ENCODE measurements around the gene GPR149.
A peak's percentile ranks its signal among the peaks of the same experiment; 100 is the strongest.

Gene GPR149

DNA sequence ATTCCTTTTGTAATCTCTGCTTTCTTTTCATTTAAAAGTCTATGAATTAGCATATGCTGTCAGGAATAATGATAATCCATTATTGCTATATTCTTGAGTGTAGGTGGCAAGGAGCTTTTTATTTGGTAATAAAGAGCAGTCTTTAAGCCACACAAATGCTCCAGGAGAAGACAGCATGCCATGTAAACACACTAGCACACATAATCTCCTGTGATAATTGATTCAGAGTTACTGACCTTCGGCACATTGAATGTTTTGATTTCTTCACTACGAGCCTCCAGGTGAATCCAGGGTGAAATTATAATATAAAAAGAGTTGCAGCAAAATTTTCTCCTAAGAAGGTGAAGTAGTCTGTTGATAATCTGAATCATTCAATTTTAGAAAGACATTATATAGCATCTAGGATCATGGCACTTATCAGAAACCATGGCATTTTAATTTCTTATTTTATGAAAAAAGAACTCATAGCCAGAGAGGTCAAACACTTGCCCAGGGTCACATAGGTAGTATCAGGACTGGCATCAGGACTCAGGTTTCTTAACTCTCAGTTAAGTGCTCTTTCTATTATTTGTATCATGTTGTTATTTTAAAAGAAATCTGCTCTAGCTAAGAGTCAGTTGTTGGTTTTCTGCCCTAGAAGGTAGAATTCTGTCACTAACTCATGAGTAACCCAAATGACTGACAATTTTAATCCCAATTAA lies 84.4 kb downstream of the GPR149 start:
- DNase-seq, result no peak

DNA sequence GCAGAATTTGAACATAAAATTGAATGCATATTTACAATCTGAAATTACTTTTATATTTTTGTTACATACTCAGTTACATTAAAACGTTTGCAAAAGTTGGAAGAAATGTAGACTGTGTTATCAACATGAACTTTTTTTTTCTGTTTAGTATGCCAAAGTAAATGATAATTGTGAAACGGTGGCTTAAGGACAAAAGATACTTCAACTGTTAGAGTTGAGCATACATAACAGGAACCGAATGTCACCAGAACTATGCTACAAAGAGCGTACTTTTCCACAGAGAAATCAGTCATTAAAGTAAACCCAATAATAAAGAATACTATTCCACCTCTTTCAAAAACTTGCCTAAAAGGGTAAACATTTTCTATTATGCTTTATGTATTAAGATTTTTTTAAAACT lies 91.4 kb downstream of the GPR149 start:
- no peak for DNase-seq

DNA sequence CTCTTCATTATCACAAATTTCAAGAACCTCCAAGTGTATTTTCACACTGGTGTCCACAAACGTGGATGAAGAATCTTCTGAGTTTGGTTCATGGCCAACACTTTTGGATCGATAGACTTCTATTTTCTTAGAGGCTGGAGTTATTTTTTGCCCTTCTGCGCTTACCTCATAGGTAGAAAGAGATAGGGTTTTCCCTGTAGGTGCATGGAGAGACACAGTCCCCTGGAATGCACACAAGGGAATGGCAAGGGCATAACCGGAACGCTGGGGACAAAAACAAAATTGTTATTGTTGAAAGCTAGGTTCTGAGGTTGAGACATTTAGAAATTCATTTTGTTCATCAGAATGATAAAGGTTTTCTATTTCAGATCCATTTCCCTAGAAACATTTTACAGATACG lies 92.0 kb downstream of the GPR149 start:
- no peak for DNase-seq

DNA sequence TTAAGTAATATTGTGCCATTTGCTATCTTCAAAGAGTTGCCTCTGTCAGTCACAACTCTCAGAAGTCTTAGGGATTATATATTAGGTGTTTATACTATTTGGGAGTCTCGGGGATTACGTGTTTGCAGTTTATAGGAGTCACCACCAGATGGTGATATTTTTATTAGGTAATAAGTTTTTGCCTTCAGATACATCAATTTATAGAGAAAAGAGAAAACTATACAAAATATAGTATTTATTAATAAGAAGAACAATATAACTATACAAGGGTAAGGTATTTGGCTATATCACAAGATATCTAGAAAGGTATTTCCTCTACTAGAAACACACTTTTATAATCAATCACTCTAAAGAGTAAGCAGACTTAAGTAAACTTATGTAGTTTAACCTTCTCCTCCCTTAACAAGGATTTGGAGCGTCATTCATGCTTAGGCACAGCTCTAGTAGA lies 95.0 kb downstream of the GPR149 start:
- DNase-seq, result no peak

DNA sequence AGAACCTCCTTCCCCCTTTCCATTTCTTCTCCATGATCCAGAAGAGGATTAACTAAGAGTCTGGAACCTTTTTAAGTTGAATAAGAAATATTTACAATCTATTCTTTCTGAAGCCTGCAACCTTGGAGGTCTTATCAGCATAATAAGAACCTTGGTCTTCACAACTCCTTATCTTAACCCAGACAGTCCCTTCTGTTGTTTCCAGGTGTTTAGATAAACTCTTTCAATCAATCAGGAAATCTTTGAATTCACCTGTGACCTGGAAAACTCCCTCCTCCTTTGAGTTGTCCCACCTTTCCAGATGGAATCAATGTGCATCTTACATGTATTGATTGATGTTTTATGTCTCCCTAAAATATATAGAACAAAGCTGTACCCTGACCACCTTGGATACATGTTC lies 102.1 kb downstream of the GPR149 start:
- no peak for DNase-seq

DNA sequence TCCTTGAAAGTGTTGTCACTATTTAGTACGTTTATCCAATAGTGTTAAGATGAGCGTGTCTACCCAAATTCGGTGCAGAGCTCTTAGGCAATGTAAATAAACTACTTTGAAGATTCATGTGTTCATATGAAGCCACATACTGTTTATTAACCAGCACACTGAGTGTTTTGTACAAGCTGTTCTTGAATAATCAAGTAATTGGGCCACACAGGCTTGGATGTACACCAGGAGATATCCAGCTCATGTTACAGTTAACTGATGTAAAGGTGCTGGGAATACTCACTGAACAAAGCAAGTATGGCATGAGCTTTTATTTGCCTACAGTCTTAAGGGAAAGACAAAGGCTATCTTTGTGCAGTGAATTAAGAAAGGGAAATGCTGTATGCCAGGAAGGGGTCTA lies 105.1 kb downstream of the GPR149 start:
- DNase-seq, result no peak

DNA sequence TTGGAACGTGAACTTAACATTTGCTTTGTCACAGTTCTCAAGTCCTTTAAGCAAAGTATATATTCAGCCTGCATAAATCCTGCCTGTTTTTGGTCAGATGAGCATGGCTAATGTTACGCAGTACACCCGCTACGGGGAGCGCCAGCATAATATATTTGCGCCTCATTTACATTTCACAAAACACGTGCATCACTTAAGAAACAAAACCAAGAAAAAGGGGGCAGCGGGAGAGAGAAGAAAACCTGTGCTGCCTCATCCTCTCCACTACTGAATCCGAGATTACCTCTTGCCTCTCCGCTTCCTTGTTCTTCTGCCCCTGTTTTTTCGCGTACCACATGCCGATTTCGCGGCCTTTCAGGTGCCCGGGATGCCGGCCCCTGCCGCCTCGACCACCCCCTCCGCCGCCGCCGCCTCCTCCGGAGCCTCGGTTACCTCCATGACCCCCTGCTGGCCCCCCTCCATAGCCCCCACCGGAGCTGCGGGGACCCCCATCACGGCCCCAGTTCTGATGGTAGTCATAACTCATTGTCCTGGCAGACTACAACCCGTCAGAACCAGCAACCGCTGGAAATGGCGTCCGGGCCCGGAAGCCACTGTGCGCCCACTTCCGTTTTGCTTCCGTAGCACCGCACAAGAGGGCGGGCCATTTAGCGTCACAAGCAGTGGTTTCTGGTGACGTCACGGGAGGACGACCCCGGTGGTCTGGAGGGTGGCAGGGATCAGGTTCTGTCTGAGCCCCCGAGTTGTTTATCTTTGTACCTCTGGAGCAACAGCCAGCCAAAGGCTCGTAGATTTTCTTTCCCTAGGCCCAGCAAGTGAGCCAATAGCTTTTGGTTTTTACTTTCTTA lies 105.9 kb downstream of the GPR149 start, which contains the start of gene DHX36:
DHX36 (minus strand) TSS at position 597 of the 848 bp plus-strand sequence; CDS start at position 526, 71 bp downstream.
- DNase-seq, result peak; percentile 70 to 96 (median 85)

DNA sequence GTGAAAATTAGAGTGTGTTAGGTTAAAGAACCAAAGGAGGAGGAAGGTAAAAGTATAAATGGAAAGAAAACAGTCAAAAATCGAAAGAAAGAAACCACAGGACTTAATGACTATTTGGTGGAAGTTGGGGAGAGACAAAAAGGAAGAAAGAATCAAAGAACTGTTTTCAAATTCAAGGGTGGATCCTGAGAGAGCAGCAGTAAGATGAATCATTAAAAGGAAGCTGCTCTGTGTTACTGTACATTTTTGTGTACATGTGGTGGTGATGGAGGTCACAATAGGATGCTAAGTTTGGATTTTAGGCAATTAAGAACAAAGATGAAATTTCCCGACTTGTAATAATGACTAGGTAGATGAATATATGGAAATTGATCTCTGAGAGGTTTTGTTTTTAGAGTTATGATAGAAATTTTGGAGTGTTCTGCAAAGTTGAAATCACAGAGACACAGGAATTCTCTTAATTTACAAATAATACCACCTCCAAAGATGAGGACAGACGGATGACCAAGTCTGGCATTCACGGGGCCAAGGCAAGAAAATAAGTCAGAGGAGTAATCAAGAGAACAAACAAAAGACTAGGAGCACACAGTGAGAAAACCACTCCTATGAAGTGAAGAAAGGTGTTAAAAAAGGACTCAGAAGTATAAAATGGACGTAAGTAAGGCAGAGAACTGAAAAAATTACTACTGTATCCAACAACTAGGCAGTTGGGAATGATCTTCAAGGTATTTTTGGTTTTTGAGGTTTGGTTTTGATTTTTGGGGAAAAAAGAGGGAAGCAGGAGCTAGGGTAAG lies 112.8 kb downstream of the GPR149 start:
- DNase-seq, result no peak

DNA sequence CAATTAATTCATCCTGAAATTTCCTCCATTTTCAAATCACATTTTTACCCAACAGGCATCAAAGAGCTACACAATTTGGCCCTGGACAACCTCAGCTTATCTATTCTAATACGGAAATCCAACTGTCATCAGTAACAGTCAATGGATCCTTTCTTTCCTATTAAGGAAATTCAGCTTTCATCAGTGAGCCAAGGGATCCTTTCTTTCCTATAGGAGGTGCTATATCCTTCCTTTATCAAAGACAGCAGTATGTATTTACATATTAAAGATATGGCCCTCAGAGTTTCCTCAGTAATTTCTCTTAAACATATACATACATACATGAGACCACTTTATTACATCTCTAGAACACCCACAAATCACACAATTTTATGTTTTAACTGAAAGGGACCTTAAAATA lies 115.8 kb downstream of the GPR149 start:
- DNase-seq, result no peak

DNA sequence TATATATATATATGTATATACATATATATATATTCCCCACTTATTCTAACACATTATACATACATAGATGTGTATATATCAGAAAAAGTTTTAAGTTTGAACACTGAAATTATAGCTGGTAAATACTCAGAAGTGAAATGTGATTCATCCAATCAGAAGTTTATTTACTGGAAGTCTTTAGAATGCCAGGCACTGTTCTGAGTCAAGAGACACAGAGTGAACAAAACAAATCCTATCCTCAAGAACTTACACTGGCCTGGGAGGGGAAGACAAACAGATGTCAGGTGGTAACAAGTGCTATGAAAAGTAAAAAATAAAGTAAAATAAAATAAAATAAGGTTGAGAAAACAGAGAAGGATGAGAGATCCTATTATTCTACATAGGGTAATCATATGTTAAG lies 119.2 kb downstream of the GPR149 start:
- DNase-seq, result no peak

DNA sequence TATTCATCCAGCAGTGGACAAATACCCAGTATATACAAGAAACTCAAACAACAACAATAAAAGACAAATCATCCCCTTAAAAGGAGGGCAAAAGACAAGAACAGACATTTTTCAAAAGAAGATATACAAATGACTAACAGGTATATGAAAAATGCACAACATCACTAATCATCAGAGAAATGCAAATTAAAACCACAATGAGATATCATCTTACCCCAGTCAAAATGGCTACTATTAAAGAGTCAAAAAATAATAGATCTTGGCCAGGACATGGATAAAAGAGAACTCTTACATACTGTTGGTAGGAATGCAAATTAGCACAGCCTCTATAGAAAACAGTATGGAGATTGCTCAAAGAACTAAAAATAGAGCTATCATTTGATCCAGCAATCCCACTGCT lies 122.6 kb downstream of the GPR149 start:
- no peak for DNase-seq

DNA sequence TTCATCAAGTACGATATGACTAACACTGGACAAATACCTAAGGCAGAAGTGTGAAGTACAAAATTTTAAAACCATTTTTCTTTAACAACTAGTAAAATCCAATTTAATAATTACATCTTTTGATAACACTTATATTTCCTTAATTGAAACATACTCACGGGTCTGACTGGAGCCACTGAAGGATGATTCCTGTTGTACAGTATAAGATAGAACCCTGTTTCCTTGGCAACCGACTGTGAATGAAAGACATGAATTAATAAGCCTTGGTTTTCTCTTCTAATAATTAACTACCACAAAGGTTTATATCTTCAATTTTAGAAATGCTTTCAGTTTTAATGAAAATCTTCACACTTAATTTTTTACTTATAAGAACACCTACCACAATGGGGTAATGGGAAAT lies 125.1 kb downstream of the GPR149 start:
- no peak for DNase-seq

DNA sequence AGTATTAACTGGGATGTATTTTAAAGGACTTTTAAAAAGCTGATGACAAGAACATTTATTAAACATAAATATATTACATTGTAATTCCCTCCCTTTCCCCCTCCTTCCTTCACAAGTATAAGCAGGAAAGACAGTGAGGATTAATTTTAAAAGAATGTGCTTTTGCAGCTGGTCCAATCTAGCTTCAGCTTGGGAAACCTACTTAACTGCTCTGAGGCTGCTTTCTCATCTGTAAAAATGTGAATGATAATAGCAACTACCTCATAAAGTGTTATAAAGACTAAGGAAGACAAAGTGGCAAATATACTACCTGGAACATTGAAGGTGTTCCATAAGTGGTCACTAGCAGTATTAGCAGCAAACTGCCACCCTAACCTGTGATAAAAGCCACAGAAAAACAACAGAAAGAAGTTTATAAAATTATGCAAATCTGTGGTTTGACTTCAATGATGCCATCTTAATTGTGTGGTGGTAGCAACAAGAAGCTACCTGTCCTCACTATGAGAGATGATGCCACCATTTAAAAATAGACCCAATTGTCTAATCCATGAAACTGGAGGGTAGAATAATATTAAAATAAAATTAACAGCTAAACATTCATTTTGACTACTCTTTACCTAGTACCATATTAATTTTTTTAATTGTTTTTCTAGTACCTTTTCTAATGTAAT lies 125.7 kb downstream of the GPR149 start:
- no peak for DNase-seq

DNA sequence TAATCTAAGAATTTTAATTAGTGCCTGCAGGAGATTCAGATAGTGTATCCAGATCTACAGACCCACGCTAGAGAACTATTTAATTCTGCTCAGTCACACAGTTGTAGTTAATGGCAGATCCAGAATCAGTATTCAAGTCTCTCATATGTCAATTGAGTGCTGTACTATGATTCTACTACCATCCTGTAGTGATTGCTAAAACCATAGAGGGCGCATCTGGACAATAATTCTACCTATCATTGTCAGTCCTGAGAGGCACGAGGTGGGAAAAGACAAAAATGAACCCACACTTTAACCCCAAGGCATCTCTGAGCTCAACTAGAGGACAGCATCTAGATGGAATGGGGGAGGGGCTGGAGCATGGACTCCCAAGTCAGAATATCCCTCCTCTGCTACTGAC lies 128.4 kb downstream of the GPR149 start:
- no peak for DNase-seq

DNA sequence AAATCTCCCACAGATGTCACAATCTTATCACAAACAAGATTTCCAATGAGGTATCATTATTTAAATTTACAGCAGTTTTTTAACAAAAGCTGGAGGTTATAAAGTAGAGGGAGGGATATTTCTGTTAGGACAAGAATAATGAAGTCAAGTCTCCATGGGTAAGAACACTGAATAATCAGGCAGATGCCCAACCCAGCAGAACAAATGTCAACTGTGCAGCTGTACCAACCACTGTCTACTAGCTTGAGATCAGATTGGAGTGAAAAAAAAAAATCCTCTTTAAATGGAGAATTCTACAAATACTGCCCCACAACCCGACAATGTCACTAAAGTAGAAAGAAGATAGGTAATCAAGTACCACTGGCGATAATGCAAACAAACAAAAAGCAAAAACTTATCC lies 136.0 kb downstream of the GPR149 start:
- no peak for DNase-seq

DNA sequence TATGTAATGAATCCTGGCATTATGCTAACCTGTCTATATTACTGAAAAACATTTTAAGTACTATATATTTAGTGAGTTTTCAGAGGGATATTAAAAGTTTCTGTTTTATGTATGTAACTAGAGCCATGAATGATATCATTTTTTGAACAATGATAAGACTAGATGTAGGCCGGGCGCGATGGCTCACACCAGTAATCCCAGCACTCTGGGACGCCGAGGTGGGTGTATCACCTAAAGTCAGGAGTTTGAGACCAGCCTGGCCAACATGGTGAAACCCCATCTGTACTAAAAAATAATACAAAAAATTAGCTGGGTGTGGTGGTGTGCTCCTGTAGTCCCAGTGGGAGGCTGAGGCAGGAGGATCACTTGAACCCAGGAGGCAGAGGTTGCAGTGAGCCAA lies 139.8 kb downstream of the GPR149 start:
- DNase-seq, result no peak

All from T-helper 2 cell (primary cell).